NCI-H146 (cell line): Measurements from ENCODE around the gene OAS1.

ENCODE experiments used
- DNase-seq: peaks from one replicate; lab custom pipeline; 2025; lab: John Stamatoyannopoulos, UW

OAS1 gene

GRCh38 chr12:112967306-112967705 is 60.5 kb downstream of the OAS1 start:
- no peak for DNase-seq

- no peak for DNase-seq
These were observed 61.1 kb downstream of the OAS1 start for GRCh38 chr12:112967858-112968257.
